Effector memory CD8-positive, alpha-beta T cell (primary cell): ENCODE results near the gene VSIR.

Experiments used
- ATAC-seq: fragments of 150-1000 bp; cut with Tn5 transposase; replicated peaks from 2 replicates; pipeline ENCODE4 v1.10.0; 2021; ENCODE audit warnings: mild to moderate bottlenecking, moderate library complexity
- DNase-seq, 3 experiments: peaks; one replicate each; pipeline ENCODE4 v3.0.0; 2021
- H3K27ac Mint-ChIP-seq, 2 donors: one replicate each; pipeline ENCODE4 v1.8.0; 2022; ENCODE audit warnings: mild to moderate bottlenecking in 2 of 2, mixed read lengths in 2 of 2, moderate library complexity in 2 of 2
- H3K27me3 Mint-ChIP-seq, 2 donors: one replicate each; pipeline ENCODE4 v1.8.0; 2022; ENCODE audit warnings: mixed read lengths in 2 of 2
- H3K36me3 Mint-ChIP-seq: one replicate; pipeline ENCODE4 v1.8.0; 2022; ENCODE audit warnings: mild to moderate bottlenecking, moderate library complexity, mixed read lengths; ENCODE audit not compliant: insufficient read depth
- H3K4me1 Mint-ChIP-seq, 2 donors: one replicate each; pipeline ENCODE4 v1.8.0; 2022; ENCODE audit warnings: low read depth in 2 of 2, mixed read lengths in 2 of 2
- H3K4me3 Mint-ChIP-seq, 2 donors: one replicate each; pipeline ENCODE4 v1.8.0; 2022; ENCODE audit warnings: mild to moderate bottlenecking in 2 of 2, mixed read lengths in 2 of 2, moderate library complexity in 2 of 2
- H3K9me3 Mint-ChIP-seq, 2 donors: one replicate each; pipeline ENCODE4 v1.8.0; 2022; ENCODE audit warnings: mixed read lengths in 2 of 2

VSIR gene

DNA sequence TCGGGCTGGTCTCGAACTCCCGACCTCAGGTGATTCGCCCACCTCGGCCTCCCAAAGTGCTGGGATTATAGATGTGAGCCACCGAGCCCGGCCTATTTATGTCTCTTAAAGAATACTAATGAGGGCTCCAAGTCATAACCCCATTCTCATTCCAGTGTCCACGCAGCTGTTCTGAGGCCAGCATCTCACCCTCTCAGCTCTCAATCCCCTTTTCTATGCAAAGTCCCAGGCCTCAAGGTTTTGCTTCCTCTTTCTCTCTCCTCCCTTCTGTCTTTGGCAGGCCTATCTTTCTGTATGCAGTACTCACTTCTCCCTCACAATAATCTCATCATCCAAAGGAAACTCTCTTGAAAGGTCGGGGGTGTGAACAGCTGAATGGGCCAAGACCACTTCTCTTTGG is 28.0 kb upstream of the VSIR start:
- DNase-seq (no peak), ATAC-seq (no peak)
- no peaks in the 10 kb centered on the region for H3K9me3 Mint-ChIP-seq

DNA sequence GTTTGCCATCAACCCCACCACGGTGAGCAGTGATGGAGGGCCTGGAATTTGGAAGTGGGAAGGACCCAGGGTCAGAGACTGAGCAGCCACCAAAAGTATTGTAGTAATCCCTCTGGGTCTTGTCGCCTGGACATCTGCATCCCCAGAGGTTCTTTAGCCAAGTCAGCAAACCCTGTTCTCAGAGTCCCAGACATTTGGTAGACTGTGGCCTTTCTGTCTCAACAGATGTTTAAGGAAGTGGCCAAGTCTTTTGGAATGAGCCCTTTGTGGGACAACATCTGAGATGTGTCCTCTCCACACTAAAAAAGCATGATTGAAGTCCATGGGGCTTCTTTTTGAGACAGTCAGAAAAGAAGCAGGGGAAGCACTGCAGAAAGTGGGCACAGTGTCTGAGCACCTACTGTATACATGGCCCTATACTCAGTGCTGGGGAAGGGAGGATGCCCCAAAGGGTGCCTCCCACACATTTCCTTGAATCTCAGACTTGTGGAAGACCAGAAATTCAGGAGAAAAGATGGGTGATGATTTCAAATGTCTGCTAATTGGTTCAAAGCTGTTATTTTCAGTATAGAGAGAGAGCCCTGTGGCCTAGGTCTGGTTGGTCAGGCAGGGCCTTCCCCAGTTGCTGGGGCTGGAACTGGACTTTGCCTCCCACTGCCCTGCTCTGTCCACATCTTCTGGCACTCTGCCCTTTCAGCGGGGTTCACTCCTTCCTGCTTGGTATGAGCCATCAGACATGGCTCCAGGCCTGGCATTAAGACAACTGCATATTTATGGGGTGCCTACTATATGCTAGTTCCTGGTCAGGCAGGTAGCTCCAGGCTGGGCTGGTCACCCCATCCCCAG is 26.5 kb upstream of the VSIR start:
- H3K27me3 Mint-ChIP-seq: no peaks in the 10 kb centered on the region
- ATAC-seq (no peak), DNase-seq (no peak)
- no peak overlapping the region for H3K27ac Mint-ChIP-seq
- no peaks in the 10 kb centered on the region for H3K9me3 Mint-ChIP-seq
- H3K4me1 Mint-ChIP-seq: peaks cover 12 to 15% of the 10 kb centered on the region in 2 donors
- H3K36me3 Mint-ChIP-seq: peaks cover 2% of the 10 kb centered on the region
- H3K4me3 Mint-ChIP-seq: no peak overlapping the region

More for the DNA sequence above, 28.0 kb upstream of the VSIR start:
- no peak overlapping the region for H3K27ac Mint-ChIP-seq
- peaks cover 2% of the 10 kb centered on the region for H3K36me3 Mint-ChIP-seq
- H3K4me1 Mint-ChIP-seq: peaks cover 12% of the 10 kb centered on the region in 2 donors
- H3K27me3 Mint-ChIP-seq: no peaks in the 10 kb centered on the region
- H3K4me3 Mint-ChIP-seq: no peak overlapping the region

DNA sequence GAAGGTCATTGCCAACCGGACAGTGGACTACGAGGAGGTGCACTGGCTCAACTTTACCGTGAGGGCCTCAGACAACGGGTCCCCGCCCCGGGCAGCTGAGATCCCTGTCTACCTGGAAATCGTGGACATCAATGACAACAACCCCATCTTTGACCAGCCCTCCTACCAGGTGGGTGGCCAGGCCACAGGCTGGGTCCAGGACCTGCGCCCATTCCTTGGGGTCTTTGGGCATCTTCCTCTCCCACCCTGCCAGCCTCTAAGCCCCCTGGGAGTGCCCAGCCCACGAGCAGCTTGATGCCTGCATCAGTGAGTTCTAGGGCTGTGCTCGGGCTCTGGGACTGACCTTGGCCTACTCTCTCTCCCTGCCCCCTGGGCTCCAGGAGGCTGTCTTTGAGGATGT is 25.8 kb upstream of the VSIR start:
- ATAC-seq: no peak
- Mint-ChIP-seq H3K4me3 (no peak overlapping the region), H3K36me3 (no peaks in the 10 kb centered on the region), H3K4me1 (peaks cover 12 to 15% of the 10 kb centered on the region in 2 donors), H3K27ac (no peak overlapping the region), H3K27me3 (peaks cover 0 to 6% of the 10 kb centered on the region in 2 donors), H3K9me3 (no peaks in the 10 kb centered on the region)
- no peak for DNase-seq

DNA sequence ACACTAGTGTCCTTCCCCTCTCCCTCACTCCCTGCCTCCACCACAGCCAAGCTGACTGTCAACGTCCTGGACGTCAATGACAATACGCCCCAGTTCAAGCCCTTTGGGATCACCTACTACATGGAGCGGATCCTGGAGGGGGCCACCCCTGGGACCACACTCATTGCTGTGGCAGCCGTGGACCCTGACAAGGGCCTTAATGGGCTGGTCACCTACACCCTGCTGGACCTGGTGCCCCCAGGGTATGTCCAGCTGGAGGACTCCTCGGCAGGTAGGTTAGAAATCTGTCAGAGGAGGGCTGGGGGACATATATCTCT is 24.9 kb upstream of the VSIR start:
- Mint-ChIP-seq H3K9me3 (no peaks in the 10 kb centered on the region), H3K36me3 (no peaks in the 10 kb centered on the region), H3K4me1 (peaks cover 12 to 15% of the 10 kb centered on the region in 2 donors), H3K4me3 (no peak overlapping the region), H3K27ac (no peak overlapping the region), H3K27me3 (peaks cover 6 to 7% of the 10 kb centered on the region in 2 donors)
- DNase-seq: no peak
- no peak for ATAC-seq

DNA sequence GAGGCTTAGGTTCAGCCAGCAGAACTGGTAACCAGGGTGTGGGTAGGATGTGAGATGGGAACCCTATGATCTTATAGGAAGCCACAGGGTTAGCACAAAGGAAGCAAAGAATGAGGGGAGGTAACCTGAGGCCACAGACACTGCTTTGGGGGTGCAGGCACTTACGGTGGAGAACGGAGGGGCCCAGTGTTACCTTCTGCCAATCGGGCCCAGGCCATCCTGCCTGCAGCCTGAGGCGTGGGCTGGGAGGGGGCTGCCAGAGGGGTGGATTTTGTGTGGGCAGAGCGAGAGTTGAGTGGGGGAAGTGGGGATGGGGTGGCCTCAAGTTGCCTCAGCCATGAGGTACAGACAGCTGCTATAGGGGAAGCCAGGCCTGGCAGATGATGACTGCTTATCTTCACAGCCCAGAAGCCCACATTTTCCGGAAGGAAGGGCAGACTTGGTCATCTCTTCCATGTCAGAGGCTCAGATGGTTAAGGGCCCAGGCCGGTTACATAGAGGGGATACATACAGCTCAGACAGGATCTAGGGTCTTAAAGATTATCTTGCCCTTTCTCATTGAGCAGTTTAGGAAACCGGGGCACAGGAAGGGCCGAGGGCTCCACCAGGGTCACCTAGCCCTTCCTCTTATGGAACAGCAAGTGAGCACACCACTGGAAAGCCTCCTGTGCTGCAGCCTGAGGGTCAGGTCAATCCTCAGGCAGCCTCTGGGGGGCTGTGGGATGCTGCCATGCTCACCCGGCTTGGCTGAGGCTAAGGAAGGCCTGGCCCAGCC is 24.4 kb upstream of the VSIR start:
- H3K4me3 Mint-ChIP-seq: no peak overlapping the region
- peaks cover 6 to 7% of the 10 kb centered on the region in 2 donors for H3K27me3 Mint-ChIP-seq
- peak overlapping the region in 1 of 2 donors; percentile 6 for H3K27ac Mint-ChIP-seq
- no peak for DNase-seq
- peak; percentile 47 for ATAC-seq
- H3K9me3 Mint-ChIP-seq: no peaks in the 10 kb centered on the region
- H3K4me1 Mint-ChIP-seq: peaks cover 12 to 15% of the 10 kb centered on the region in 2 donors
- H3K36me3 Mint-ChIP-seq: no peaks in the 10 kb centered on the region

DNA sequence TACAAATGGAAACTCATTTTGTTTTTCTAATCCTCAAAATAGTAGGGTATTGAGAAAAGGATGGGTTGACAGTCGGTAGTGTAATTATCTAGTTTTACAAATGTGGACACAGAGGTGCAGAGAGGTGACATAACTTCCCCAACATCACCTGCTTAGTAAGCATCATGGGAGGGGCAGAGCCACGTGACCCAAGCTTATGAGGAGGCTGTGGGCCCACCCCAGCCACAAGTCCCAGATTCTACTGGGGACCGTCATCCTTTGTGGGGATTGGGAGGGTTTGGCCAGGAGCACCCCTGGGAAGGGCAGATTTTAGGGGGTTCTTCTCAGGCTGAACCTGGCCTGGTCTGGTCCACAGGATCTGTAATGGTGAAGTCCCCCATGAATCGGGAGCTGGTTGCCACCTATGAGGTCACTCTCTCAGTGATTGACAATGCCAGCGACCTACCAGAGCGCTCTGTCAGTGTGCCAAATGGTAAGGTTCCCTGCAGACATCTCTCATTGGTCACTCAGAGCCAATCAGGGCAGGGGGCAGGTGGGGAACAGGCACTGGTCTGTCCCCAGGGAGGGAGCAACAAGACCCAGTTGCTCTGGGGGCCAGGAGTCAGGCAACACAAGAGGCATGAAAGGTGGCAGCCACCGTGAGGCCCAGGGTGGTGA is 23.6 kb upstream of the VSIR start:
- H3K36me3 Mint-ChIP-seq: no peaks in the 10 kb centered on the region
- ATAC-seq: no peak
- peak overlapping the region in 1 of 2 donors; percentile 6 for H3K27ac Mint-ChIP-seq
- H3K4me1 Mint-ChIP-seq: peaks cover 12 to 15% of the 10 kb centered on the region in 2 donors
- H3K9me3 Mint-ChIP-seq: no peaks in the 10 kb centered on the region
- DNase-seq: no peak
- H3K27me3 Mint-ChIP-seq: peaks cover 6 to 7% of the 10 kb centered on the region in 2 donors
- H3K4me3 Mint-ChIP-seq: no peak overlapping the region

DNA sequence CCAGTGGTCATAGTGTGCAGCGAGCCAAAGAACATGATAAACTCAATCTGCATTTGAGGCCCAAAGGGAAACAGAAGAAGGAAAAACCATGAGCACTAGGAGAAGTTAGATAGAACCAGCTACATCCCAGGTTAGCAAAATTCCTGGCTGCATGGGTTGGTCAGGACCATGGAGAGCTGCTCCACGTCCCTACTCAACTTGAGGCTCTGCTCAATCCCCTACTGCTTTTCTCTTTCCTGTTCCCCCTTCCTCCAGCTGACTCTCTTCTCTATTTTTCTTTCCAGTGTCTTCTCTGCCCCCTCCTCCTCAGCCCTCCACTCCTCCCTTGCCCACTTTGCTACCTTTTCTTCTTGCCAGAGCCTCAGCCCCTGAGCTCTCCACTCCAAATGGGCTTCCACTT is 21.9 kb upstream of the VSIR start:
- Mint-ChIP-seq H3K27me3 (peaks cover 6 to 7% of the 10 kb centered on the region in 2 donors), H3K36me3 (no peaks in the 10 kb centered on the region), H3K9me3 (no peaks in the 10 kb centered on the region), H3K4me1 (peaks cover 15 to 17% of the 10 kb centered on the region in 2 donors), H3K27ac (no peak overlapping the region), H3K4me3 (no peak overlapping the region)
- ATAC-seq (no peak), DNase-seq (no peak)

DNA sequence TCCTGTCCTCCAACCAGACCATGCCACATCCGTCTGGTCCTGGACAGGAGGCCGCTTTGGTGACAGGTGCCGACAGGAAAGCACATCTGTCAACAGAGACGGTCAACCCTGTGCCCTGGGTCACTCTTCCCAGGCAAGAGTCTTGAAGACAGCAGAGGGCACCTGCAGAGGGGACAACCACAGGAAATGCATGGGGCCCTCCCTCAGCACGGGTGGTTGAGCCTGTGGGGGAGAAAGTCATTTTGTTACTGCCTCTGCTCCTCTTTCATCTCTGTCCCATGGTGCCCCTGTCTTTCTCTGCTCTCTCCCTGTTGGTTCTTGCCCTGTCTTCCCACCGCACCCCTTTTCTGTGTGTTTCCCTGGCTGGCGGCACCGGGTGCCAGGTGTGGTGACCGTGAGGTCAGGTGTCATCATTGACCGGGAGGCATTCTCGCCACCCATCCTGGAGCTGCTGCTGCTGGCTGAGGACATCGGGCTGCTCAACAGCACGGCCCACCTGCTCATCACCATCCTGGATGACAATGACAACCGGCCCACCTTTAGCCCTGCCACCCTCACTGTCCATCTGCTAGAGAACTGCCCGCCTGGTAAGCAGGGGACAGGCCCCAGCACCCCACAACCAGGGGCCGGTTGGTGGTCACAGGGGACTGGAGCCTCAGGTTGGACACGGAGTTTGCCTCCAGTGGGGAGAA is 17.6 kb upstream of the VSIR start:
- H3K9me3 Mint-ChIP-seq: no peaks in the 10 kb centered on the region
- no peaks in the 10 kb centered on the region for H3K36me3 Mint-ChIP-seq
- H3K4me1 Mint-ChIP-seq: peaks cover 3 to 5% of the 10 kb centered on the region in 2 donors
- DNase-seq (no peak), ATAC-seq (no peak)
- no peak overlapping the region for H3K4me3 Mint-ChIP-seq
- peaks cover 7 to 14% of the 10 kb centered on the region in 2 donors for H3K27me3 Mint-ChIP-seq
- no peak overlapping the region for H3K27ac Mint-ChIP-seq

DNA sequence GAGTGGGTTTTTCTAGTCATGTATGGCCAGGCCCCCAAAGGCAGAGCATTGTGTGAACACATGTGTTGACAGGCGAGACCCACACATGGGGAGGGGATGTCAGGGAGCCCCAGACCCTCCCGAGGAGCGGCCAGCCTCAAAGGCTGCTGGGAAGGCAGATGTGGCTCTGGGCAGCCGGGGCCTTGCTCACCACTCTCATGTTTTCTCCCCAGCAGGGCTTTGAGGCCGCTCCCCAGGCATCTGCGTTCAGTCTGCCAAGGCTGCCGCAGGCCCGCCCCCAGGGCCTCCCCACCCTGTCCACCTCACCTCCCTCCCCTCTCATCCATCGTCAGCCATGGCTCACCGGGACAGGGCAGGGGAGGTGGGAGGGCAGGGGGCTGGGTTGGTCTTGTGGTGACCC is 16.6 kb upstream of the VSIR start:
- H3K4me1 Mint-ChIP-seq: peaks cover 0 to 5% of the 10 kb centered on the region in 2 donors
- peaks cover 7 to 14% of the 10 kb centered on the region in 2 donors for H3K27me3 Mint-ChIP-seq
- no peak for DNase-seq
- no peaks in the 10 kb centered on the region for H3K9me3 Mint-ChIP-seq
- no peaks in the 10 kb centered on the region for H3K36me3 Mint-ChIP-seq
- H3K27ac Mint-ChIP-seq: no peak overlapping the region
- no peak for ATAC-seq
- no peak overlapping the region for H3K4me3 Mint-ChIP-seq

DNA sequence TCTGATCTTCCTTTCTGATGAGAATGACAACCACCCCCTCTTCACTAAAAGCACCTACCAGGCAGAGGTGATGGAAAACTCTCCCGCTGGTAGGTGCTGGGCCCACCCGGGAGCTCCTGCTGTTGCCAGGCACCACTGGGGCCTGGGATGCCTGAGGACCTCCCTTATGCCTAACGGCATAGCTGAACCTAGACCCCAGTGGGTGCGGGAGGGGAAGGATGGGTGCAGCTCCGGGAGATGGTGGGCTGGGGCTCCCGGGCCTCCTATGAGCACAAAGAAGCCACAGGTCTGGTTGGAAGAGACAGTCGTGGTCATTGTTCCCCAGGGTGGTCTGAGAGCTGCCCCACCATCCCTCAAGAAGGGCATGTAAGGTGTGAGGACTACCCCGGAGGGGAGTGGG is 15.6 kb upstream of the VSIR start:
- Mint-ChIP-seq H3K27me3 (peaks cover 6 to 8% of the 10 kb centered on the region in 2 donors), H3K4me1 (peaks cover 0 to 5% of the 10 kb centered on the region in 2 donors), H3K36me3 (no peaks in the 10 kb centered on the region), H3K9me3 (no peaks in the 10 kb centered on the region), H3K4me3 (no peak overlapping the region), H3K27ac (no peak overlapping the region)
- DNase-seq: no peak
- ATAC-seq: no peak

DNA sequence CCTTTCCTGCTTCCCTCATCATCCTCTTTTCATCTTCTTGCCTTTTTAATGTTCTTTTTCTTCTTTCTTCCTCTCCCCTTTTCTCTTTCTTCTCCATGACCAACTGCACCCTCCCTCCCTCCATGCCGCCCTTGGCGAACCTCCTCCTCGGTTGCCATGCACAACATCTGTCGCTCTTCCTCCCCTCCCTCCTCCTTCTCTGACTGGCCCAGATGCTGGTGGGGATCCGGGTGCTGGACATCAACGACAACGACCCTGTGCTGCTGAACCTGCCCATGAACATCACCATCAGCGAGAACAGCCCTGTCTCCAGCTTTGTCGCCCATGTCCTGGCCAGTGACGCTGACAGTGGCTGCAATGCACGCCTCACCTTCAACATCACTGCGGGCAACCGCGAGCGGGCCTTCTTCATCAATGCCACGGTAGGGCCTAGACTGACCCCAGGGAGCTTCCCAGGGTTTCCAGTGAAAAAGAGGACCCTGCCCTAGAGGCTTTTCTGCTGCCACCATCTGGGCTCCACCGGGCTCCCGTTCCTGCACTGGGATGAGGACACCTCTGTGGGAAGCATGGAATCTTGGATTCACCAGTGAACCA is 11.5 kb upstream of the VSIR start:
- no peaks in the 10 kb centered on the region for H3K36me3 Mint-ChIP-seq
- ATAC-seq (no peak), DNase-seq (no peak)
- H3K27ac Mint-ChIP-seq: no peak overlapping the region
- peaks cover 0 to 18% of the 10 kb centered on the region in 2 donors for H3K27me3 Mint-ChIP-seq
- H3K4me1 Mint-ChIP-seq: peaks cover 0 to 3% of the 10 kb centered on the region in 2 donors
- H3K9me3 Mint-ChIP-seq: no peaks in the 10 kb centered on the region
- H3K4me3 Mint-ChIP-seq: no peak overlapping the region

DNA sequence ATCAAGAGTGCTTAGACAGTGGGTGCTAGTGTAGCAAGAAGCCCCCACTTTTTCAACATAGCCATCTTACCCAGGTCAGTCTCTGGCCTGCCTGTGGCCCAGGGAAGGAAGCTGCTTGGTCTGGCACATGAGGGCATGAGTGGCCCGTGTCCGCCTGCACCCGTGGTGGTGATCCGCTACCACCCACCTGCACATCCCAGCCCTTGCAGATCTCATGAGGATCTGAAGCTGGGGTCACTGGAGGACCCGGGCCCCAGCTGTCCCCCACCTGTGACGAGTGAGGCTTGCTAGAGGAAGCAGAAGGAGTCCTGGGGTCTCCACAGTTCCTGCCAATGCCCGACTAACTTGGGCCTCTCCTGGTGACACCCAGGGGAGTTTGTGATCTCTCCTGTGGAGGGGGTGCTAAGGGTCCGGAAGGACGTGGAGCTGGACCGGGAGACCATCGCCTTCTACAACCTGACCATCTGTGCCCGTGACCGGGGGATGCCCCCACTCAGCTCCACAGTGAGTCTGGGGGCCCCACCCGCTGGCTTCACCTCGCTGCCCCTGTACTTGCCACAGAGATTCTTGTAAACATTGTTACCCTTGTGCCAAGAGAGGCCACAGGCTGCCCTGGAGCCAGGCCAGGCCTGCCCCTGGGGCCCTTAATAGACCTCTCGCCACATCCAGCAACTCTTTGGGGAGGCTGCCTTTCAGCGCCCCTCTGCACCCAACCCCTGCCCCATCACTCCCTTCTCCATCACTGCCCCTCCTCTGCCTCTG is 10.8 kb upstream of the VSIR start:
- H3K27me3 Mint-ChIP-seq: peaks cover 0 to 12% of the 10 kb centered on the region in 2 donors
- H3K4me1 Mint-ChIP-seq: peaks cover 0 to 3% of the 10 kb centered on the region in 2 donors
- ATAC-seq (no peak), DNase-seq (no peak)
- no peaks in the 10 kb centered on the region for H3K36me3 Mint-ChIP-seq
- no peak overlapping the region for H3K4me3 Mint-ChIP-seq
- H3K9me3 Mint-ChIP-seq: no peaks in the 10 kb centered on the region
- H3K27ac Mint-ChIP-seq: no peak overlapping the region
